Large intestine (tissue), 3 donors: Measurements from ENCODE around the gene AR. TPM values are rescaled to one million over a fixed set of nuclear protein-coding genes. Genes with fewer than 3 reads are reported as not detected.

Experiments used
- DNase-seq, 2 donors: peaks; one replicate each; pipeline versions ENCODE4 v3.0.0 to v3.0.0-alpha.2; 2013
- H3K27ac ChIP-seq: one replicate; pipeline ENCODE4 v1.5.1; 2013; ENCODE audit warnings: low read length
- H3K27me3 ChIP-seq: 2 replicates; pipeline ENCODE4 v1.6.1; 2013; ENCODE audit warnings: low read length; ENCODE audit not compliant: control insufficient read depth, insufficient read depth
- H3K36me3 ChIP-seq: 2 replicates; pipeline ENCODE4 v1.6.1; 2013; ENCODE audit warnings: low read length; ENCODE audit not compliant: control insufficient read depth, insufficient read depth
- H3K4me1 ChIP-seq: one replicate; pipeline ENCODE4 v1.6.1; 2013; ENCODE audit warnings: low read length; ENCODE audit not compliant: control insufficient read depth, insufficient read depth
- H3K4me3 ChIP-seq: one replicate; pipeline ENCODE4 v1.5.1; 2013; ENCODE audit warnings: low read length
- H3K9me3 ChIP-seq: one replicate; pipeline ENCODE4 v1.6.1; 2013; ENCODE audit warnings: mild to moderate bottlenecking, low read depth, low read length, moderate library complexity; ENCODE audit not compliant: control insufficient read depth
- WGBS: methylation state at CpG from one replicate; pipeline ENCODE4 v1.1.5; 2013; ENCODE audit warnings: low lambda C conversion rate; ENCODE audit not compliant: insufficient coverage; 5-methylcytosine and 5-hydroxymethylcytosine counted together
- polyA plus RNA-seq: library from polyadenylated mRNA; unstranded; fragments of 120-200 nt; gene quantifications from one replicate; pipeline ENCODE4 v1.2.1, GENCODE V29; 2013

Gene AR
- polyA plus RNA-seq, 1 donor: 0.45 TPM

DNA sequence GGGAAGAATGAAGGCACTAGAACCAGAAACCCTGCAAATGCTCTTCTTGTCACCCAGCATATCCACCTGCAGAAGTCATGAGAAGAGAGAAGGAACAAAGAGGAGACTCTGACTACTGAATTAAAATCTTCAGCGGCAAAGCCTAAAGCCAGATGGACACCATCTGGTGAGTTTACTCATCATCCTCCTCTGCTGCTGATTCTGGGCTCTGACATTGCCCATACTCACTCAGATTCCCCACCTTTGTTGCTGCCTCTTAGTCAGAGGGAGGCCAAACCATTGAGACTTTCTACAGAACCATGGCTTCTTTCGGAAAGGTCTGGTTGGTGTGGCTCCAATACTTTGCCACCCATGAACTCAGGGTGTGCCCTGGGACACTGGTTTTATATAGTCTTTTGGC, 181.7 kb downstream of the AR start:
- no CpG with 5 or more reads among the region's 2 CpGs for WGBS
- no peaks in the 10 kb centered on the region for H3K27me3 ChIP-seq
- no peaks in the 10 kb centered on the region for H3K4me1 ChIP-seq

DNA sequence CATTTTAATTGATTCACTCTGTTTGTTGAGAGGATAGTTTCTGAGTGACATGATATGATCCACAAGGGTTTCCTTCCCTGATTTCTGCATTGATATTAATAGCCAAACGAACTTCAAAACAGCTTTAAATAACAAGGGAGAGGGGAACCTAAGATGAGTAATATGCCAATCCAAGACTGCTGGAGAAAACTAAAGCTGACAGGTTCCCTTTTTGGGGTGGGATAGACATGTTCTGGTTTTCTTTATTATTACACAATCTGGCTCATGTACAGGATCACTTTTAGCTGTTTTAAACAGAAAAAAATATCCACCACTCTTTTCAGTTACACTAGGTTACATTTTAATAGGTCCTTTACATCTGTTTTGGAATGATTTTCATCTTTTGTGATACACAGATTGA, 182.2 kb downstream of the AR start:
- Histone ChIP-seq H3K27ac (no peak overlapping the region), H3K4me1 (no peaks in the 10 kb centered on the region), H3K4me3 (no peak overlapping the region), H3K36me3 (no peaks in the 10 kb centered on the region), H3K27me3 (no peaks in the 10 kb centered on the region), H3K9me3 (no peaks in the 10 kb centered on the region)
- no peak for DNase-seq
- WGBS: no CpG with 5 or more reads among the region's 1 CpG

More for the DNA sequence above, 181.7 kb downstream of the AR start:
- Histone ChIP-seq H3K27ac (no peak overlapping the region), H3K9me3 (no peaks in the 10 kb centered on the region), H3K4me3 (no peak overlapping the region), H3K36me3 (no peaks in the 10 kb centered on the region)
- DNase-seq: no peak

DNA sequence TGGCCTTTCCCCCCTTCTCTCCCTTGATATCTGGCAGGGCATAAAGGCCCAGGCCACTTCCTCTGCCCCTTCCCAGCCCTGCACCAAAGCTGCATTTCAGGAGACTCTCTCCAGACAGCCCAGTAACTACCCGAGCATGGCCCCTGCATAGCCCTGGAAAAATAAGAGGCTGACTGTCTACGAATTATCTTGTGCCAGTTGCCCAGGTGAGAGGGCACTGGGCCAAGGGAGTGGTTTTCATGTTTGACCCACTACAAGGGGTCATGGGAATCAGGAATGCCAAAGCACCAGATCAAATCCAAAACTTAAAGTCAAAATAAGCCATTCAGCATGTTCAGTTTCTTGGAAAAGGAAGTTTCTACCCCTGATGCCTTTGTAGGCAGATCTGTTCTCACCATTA, 183.8 kb downstream of the AR start:
- Histone ChIP-seq H3K36me3 (no peaks in the 10 kb centered on the region), H3K27ac (no peak overlapping the region), H3K9me3 (no peaks in the 10 kb centered on the region), H3K4me3 (no peak overlapping the region), H3K27me3 (no peaks in the 10 kb centered on the region), H3K4me1 (no peaks in the 10 kb centered on the region)
- no CpG with 5 or more reads among the region's 2 CpGs for WGBS
- DNase-seq: no peak

DNA sequence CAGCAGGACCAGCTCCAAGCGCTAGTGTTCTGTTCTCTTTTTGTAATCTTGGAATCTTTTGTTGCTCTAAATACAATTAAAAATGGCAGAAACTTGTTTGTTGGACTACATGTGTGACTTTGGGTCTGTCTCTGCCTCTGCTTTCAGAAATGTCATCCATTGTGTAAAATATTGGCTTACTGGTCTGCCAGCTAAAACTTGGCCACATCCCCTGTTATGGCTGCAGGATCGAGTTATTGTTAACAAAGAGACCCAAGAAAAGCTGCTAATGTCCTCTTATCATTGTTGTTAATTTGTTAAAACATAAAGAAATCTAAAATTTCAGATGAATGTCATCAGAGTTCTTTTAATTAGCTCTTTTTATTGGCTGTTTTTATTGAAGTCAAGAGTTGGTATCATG, 186.5 kb downstream of the AR start:
- no CpG with 5 or more reads among the region's 2 CpGs for WGBS
- Histone ChIP-seq H3K27ac (no peak overlapping the region), H3K4me1 (no peaks in the 10 kb centered on the region), H3K36me3 (no peaks in the 10 kb centered on the region), H3K27me3 (no peaks in the 10 kb centered on the region), H3K4me3 (no peak overlapping the region), H3K9me3 (no peaks in the 10 kb centered on the region)
- DNase-seq: no peak

DNA sequence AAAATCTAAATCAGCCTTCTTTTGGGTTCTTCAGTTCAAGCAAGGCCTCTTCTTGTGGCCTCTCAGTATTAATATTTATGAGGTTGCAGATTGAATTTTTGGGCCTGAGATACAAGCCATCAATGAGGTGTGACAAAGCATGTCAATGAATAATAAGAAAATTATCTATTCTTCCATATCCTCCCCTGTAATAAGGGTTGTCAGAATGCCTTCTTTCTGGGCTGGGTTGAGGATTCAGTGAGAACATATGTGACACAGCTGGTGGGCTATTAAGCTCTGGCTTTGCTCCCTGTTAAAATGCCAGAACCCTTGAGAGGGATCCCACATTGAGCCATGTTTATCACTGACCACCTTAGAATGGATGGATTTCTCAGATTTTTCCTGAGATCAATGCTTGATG, 187.2 kb downstream of the AR start:
- no peaks in the 10 kb centered on the region for H3K36me3 ChIP-seq
- H3K9me3 ChIP-seq: no peaks in the 10 kb centered on the region
- no peaks in the 10 kb centered on the region for H3K4me1 ChIP-seq
- no peak overlapping the region for H3K27ac ChIP-seq
- no peak overlapping the region for H3K4me3 ChIP-seq
- no peaks in the 10 kb centered on the region for H3K27me3 ChIP-seq
- DNase-seq: no peak

DNA sequence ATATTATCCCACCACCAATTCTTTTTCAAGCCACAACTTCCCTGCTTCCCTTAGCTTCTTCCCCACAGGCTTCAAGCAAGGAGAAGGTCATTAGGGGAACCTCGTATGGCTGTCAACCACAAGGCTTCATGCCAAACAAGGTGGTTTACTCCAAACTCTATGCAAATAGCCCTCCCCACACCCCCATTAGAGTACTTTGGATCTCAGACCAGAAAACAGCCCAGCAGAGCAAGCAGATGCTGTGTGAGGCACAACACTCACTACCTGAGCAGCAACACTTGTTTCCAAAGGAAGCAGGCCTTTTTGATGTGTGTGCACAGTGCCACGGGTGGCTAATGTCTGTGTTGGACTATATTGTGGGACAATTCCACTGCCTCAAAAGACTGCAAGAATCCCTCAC, 189.0 kb downstream of the AR start:
- Histone ChIP-seq H3K36me3 (no peaks in the 10 kb centered on the region), H3K4me3 (no peak overlapping the region), H3K27me3 (no peaks in the 10 kb centered on the region), H3K27ac (no peak overlapping the region), H3K9me3 (no peaks in the 10 kb centered on the region), H3K4me1 (no peaks in the 10 kb centered on the region)
- DNase-seq: no peak
- WGBS: no CpG with 5 or more reads among the region's 2 CpGs

DNA sequence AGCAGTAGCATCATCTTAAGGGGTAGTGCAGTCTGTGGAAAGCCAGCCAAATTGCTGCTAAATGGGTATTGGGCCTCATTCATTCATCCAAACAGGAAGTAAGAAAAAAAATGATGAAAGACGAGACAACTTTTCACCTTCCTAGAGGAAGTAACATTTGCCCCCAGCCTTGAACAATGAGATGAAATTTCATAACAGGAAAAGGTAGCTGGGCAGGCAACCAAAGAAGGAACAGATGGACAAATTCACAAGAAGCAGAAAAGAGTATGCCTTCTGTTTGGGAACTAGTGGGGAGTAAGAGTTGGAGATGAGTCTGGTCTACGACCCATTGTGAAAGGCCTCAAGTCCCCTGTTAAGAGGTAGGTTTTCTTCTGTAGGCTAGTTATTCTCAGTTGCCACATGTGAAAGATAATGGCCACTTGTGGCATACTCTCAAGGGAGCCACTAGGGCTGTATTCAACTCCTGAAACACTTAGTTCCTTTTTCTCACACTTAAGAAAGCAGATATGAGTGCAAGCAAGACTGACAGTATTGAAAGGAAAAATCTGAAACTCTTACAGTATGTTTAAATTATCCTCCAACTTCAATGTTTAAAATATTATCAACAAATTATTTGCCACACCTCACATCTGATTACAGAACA, 190.4 kb downstream of the AR start:
- no peaks in the 10 kb centered on the region for H3K9me3 ChIP-seq
- no peak overlapping the region for H3K27ac ChIP-seq
- 80% methylated on average over 1 of the region's 2 CpGs for WGBS
- no peaks in the 10 kb centered on the region for H3K4me1 ChIP-seq
- no peak overlapping the region for H3K4me3 ChIP-seq
- H3K36me3 ChIP-seq: no peaks in the 10 kb centered on the region
- no peaks in the 10 kb centered on the region for H3K27me3 ChIP-seq
- no peak for DNase-seq

DNA sequence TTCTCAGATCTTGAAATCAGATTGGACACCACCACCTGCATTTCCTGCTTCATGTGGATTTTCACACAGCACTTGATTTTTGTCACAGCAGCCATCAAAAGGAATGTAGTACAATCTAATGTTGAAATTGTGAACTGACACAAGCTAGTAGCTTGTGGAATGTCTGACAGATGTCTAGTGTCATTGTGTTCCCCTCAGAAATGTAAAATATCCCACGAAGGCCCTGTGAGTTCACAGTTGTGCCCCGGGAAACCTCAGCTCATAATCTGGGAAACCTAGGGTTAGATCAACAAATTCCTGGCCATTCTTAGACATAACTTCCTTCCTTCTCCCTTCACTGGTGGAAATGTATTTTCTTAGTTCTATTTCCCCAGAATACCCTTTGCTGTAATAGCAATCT, 205.7 kb downstream of the AR start:
- WGBS: no CpG with 5 or more reads among the region's 2 CpGs
- H3K27ac ChIP-seq: no peak overlapping the region
- no peaks in the 10 kb centered on the region for H3K4me1 ChIP-seq
- no peaks in the 10 kb centered on the region for H3K27me3 ChIP-seq
- H3K36me3 ChIP-seq: no peaks in the 10 kb centered on the region
- no peaks in the 10 kb centered on the region for H3K9me3 ChIP-seq
- no peak overlapping the region for H3K4me3 ChIP-seq
- DNase-seq: no peak

DNA sequence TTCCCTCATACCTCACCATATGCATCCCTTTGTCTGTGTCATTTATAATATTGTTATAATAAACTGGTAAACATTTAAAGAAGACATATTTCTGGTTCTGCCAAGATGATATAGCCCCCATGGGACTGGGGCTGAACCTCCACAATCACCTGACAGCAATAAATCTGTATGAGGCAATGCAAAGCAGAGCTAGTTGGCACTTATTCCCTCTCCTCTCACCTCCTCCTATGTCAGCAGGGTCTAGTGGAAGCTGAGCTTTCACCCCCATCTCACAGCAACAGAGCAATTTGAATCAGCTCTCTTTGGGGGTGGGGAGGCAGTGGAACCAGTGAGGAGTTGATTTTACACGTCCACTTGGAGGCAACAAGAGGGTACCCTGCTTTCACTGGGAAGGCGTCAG, 206.9 kb downstream of the AR start:
- WGBS: no CpG with 5 or more reads among the region's 2 CpGs
- H3K4me3 ChIP-seq: no peak overlapping the region

DNA sequence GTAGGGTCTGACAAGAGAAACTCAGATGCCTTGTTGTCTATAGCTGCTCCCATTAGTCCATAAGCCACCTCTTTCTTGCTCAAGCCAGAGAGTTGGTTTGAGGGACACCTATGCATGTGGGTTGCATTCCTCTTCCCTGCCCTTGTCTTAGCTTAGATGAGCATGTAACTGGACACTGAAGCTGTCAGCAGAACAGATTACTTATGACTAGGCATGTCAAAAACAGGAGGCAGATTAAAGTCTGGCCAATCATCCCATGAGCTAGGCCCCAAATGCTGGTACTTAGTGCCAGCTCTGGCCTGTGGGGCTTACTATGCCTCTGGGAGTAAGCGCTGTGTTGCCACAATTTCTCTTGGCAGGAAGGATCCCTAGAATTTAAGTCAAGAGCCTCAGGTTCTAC, 215.2 kb downstream of the AR start:
- Histone ChIP-seq H3K4me1 (no peaks in the 10 kb centered on the region), H3K27me3 (no peaks in the 10 kb centered on the region), H3K9me3 (no peaks in the 10 kb centered on the region), H3K27ac (no peak overlapping the region), H3K4me3 (no peak overlapping the region), H3K36me3 (no peaks in the 10 kb centered on the region)
- no peak for DNase-seq
- WGBS: no CpG with 5 or more reads among the region's 1 CpG

More for the DNA sequence above, 206.9 kb downstream of the AR start:
- H3K9me3 ChIP-seq: no peaks in the 10 kb centered on the region
- no peaks in the 10 kb centered on the region for H3K36me3 ChIP-seq
- H3K4me1 ChIP-seq: no peaks in the 10 kb centered on the region
- DNase-seq: no peak
- no peak overlapping the region for H3K27ac ChIP-seq
- no peaks in the 10 kb centered on the region for H3K27me3 ChIP-seq

DNA sequence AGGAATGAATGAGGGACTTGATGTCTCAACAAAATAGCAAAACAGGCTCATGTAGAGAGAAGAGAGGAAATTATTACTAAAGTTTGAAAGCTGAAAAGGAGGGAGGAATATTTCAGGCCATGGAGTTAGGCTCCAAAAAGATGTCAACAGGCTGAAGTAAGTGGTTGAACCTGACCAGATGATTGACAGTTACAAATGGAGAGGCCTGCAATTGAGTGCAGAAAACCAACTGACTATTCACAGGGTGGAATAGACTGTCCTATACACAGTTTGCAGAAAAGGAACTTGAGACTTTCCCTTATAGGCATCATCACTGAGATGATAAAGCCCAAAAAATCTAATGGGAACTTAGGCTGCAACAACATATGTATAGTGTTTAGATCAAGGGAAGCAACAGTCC, 233.3 kb downstream of the AR start:
- H3K4me1 ChIP-seq: no peaks in the 10 kb centered on the region
- H3K4me3 ChIP-seq: no peak overlapping the region

More for the DNA sequence above, 233.3 kb downstream of the AR start:
- DNase-seq: no peak
- Histone ChIP-seq H3K9me3 (no peaks in the 10 kb centered on the region), H3K27ac (no peak overlapping the region), H3K36me3 (no peaks in the 10 kb centered on the region), H3K27me3 (no peaks in the 10 kb centered on the region)
